GM19351 (cell line): ENCODE results near the gene AGFG1.
"Not testable (repeated sequence)": the region's sequence is repeated elsewhere in the genome, so short reads cannot be mapped to it uniquely, and the experiment has no call there.

ENCODE experiments used
- ATAC-seq: cut with Tn5 transposase; IDR thresholded peaks from one replicate; pipeline ENCODE4 v1.9.1; 2021; ENCODE audit warnings: mild to moderate bottlenecking, moderate library complexity; ENCODE audit not compliant: unreplicated experiment

Gene AGFG1

GRCh38 chr2:227598835-227599503 is 127.0 kb downstream of the AGFG1 start, which contains the start of gene SCYGR2:
TSS of gene SCYGR2 (plus strand) at chr2:227598893. CDS start at chr2:227598893, 0 bp downstream.
- not testable (repeated sequence) for ATAC-seq

- ATAC-seq = no peak
Measured at GRCh38 chr2:227602358-227602757, 130.4 kb downstream of the AGFG1 start.

GRCh38 chr2:227606476-227606875 is 134.5 kb downstream of the AGFG1 start:
- ATAC-seq = no peak

- ATAC-seq = no peak
Measured at GRCh38 chr2:227607941-227608340, 136.0 kb downstream of the AGFG1 start.

- peak; percentile 71 for ATAC-seq
Measured at GRCh38 chr2:227608561-227609338, 136.8 kb downstream of the AGFG1 start.

GRCh38 chr2:227610123-227610522 is 138.2 kb downstream of the AGFG1 start:
- ATAC-seq = no peak
